CD4-positive, alpha-beta memory T cell (primary cell): ENCODE results near the gene WWP2. TPM values are rescaled to one million over a fixed set of nuclear protein-coding genes. Genes with fewer than 3 reads are reported as not detected.
A peak's percentile ranks its signal among the peaks of the same experiment; 100 is the strongest.
"Not testable (repeated sequence)": the region's sequence is repeated elsewhere in the genome, so short reads cannot be mapped to it uniquely, and the experiment has no call there.

Source experiments
- CTCF ChIA-PET: fragments of 350-600 bp; sonication (Branson Sonifier 250); formaldehyde crosslinking; loops from one replicate; lab custom pipeline; 2021; ENCODE audit warnings: inconsistent platforms; ENCODE audit not compliant: partially characterized antibody; lab: Charles Lee
- POLR2A ChIA-PET: fragments of 350-600 bp; sonication (Branson Sonifier 250); formaldehyde crosslinking; loops from one replicate; lab custom pipeline; 2021; ENCODE audit not compliant: partially characterized antibody; lab: Charles Lee
- DNase-seq, 5 donors: peaks; one replicate each; pipeline versions ENCODE4 v3.0.0 to v3.0.0-alpha.2; 2020 to 2022; ENCODE audit warnings: mixed read lengths in 1 of 5
- H3K27ac ChIP-seq: one replicate; pipeline ENCODE4 v1.7.0; 2013; ENCODE audit warnings: low read depth, low read length
- H3K27me3 ChIP-seq: 2 replicates; pipeline ENCODE4 v1.7.0; 2013; ENCODE audit warnings: mild to moderate bottlenecking, low read length, moderate library complexity; ENCODE audit not compliant: insufficient read depth
- H3K36me3 ChIP-seq: 2 replicates; pipeline ENCODE4 v1.7.0; 2013; ENCODE audit warnings: mild to moderate bottlenecking, low read length, moderate library complexity; ENCODE audit not compliant: insufficient read depth
- H3K4me1 ChIP-seq: 2 replicates; pipeline ENCODE4 v1.7.0; 2013; ENCODE audit warnings: mild to moderate bottlenecking, low read length, moderate library complexity; ENCODE audit not compliant: insufficient read depth
- H3K4me3 ChIP-seq, 2 donors: one replicate each; pipeline ENCODE4 v1.7.0; 2013; ENCODE audit warnings: low read length in 2 of 2, mild to moderate bottlenecking in 1 of 2
- H3K9me3 ChIP-seq, 2 donors: one replicate each; pipeline ENCODE4 v1.7.0; 2013; ENCODE audit warnings: low read length in 2 of 2, control low read depth in 1 of 2; ENCODE audit not compliant: control insufficient read depth in 1 of 2
- H3K27ac Mint-ChIP-seq, 7 donors: one replicate each; pipeline ENCODE4 v1.8.0; 2020 to 2021; ENCODE audit warnings: mixed read lengths in 7 of 7, mild to moderate bottlenecking in 6 of 7, inconsistent platforms in 3 of 7, moderate library complexity in 3 of 7
- H3K27me3 Mint-ChIP-seq, 2 donors: one replicate each; pipeline ENCODE4 v1.8.0; 2020 to 2021; ENCODE audit warnings: mixed read lengths in 2 of 2
- H3K36me3 Mint-ChIP-seq, 2 donors: one replicate each; pipeline ENCODE4 v1.8.0; 2020 to 2021; ENCODE audit warnings: mixed read lengths in 2 of 2, inconsistent platforms in 1 of 2, mild to moderate bottlenecking in 1 of 2
- H3K4me1 Mint-ChIP-seq, 4 donors: one replicate each; pipeline ENCODE4 v1.8.0; 2020 to 2021; ENCODE audit warnings: mixed read lengths in 4 of 4, mild to moderate bottlenecking in 1 of 4
- H3K4me3 Mint-ChIP-seq, 8 donors: one replicate each; pipeline ENCODE4 v1.8.0; 2020 to 2021; ENCODE audit warnings: mixed read lengths in 8 of 8, mild to moderate bottlenecking in 7 of 8, moderate library complexity in 6 of 8, inconsistent platforms in 3 of 8
- H3K9me3 Mint-ChIP-seq, 8 donors: one replicate each; pipeline ENCODE4 v1.8.0; 2020 to 2021; ENCODE audit warnings: mixed read lengths in 8 of 8, mild to moderate bottlenecking in 5 of 8, inconsistent platforms in 3 of 8, moderate library complexity in 1 of 8
- intact Hi-C: fragments of 100-400 bp; cut with micrococcal nuclease; formaldehyde crosslinking; loops from one replicate; pipeline ENCODE4 v1.15.1; 2023
- polyA plus RNA-seq, 2 donors: library from polyadenylated mRNA; unstranded; fragments of 300-500 nt; fragmentation: Illumina TruSeq; gene quantifications; one replicate each; pipeline ENCODE4 v1.2.3, GENCODE V29; 2021
- total RNA-seq, 2 experiments: library from RNA; stranded (reverse); gene quantifications; one replicate each; pipeline ENCODE4 v1.2.3, GENCODE V29; 2021

WWP2 gene
- total and polyA plus RNA-seq, 4 experiments from 2014 or later, result 27.8 to 77.0 (median 62.8) TPM

DNA sequence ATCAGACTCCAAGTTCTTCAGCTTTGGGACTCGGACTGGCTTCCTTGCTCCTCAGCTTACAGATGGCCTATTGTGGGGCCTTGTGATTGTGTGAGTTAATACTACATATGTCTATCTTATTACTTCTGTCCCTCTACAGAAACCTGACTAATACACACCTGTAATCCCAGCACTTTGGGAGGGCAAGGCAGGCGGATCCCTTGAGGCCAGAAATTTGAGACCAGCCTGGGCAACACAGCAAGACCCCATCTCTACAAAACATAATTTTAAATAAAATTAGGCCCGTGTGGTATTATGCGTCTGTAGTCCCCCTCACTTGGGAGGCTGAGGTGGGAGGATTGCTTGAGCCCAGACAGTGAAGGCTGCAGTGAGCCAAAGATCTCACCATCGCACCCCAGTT lies 30.9 kb upstream of the WWP2 start:
- H3K27ac ChIP-seq, H3K27ac Mint-ChIP-seq, H3K27me3 ChIP-seq, H3K4me3 Mint-ChIP-seq, CTCF ChIA-PET, intact Hi-C loops, H3K9me3 Mint-ChIP-seq, DNase-seq, H3K4me3 ChIP-seq, H3K36me3 Mint-ChIP-seq, H3K27me3 Mint-ChIP-seq, H3K9me3 ChIP-seq, H3K36me3 ChIP-seq: not testable (repeated sequence)
- H3K4me1 ChIP-seq, result peaks cover 14% of the 10 kb centered on the region
- POLR2A ChIA-PET, result interaction anchor here (0.9 kb wide), 1 partner anchor 23 kb away, joined by 3 read pairs; no protein-coding TSS in a partner anchor
- H3K4me1 Mint-ChIP-seq, result peaks cover 10 to 18% (median 10%) of the 10 kb centered on the region in 4 donors

GRCh38 chr16:69732101-69732500 lies 30.0 kb upstream of the WWP2 start:
- intact Hi-C loops, result no loop called here
- peaks cover 2 to 10% (median 2%) of the 10 kb centered on the region in 4 donors for H3K4me1 Mint-ChIP-seq
- CTCF ChIA-PET, result interaction anchor here (1.0 kb wide), 1 partner anchor 22 kb away, joined by 3 read pairs; the partner anchor contains the start of gene NOB1
- H3K4me3 ChIP-seq, result no peak overlapping the region
- no peaks in the 10 kb centered on the region for H3K9me3 Mint-ChIP-seq
- DNase-seq, result no peak
- H3K4me1 ChIP-seq, result peaks cover 9% of the 10 kb centered on the region
- H3K36me3 Mint-ChIP-seq, result no peaks in the 10 kb centered on the region
- no peaks in the 10 kb centered on the region for H3K27me3 Mint-ChIP-seq
- H3K27ac ChIP-seq, result no peak overlapping the region
- no peak overlapping the region for H3K27ac Mint-ChIP-seq
- POLR2A ChIA-PET, result interaction anchor here (0.8 to 0.9 kb wide), 2 partner anchors 22 to 26 kb away, joined by 3 read pairs; no protein-coding TSS in a partner anchor
- no peaks in the 10 kb centered on the region for H3K27me3 ChIP-seq
- no peak overlapping the region for H3K4me3 Mint-ChIP-seq
- no peaks in the 10 kb centered on the region for H3K36me3 ChIP-seq
- no peaks in the 10 kb centered on the region for H3K9me3 ChIP-seq

GRCh38 chr16:69741519-69741918 lies 20.6 kb upstream of the WWP2 start:
- intact Hi-C loops, result no loop called here
- H3K27me3 Mint-ChIP-seq, result no peaks in the 10 kb centered on the region
- no peak overlapping the region for H3K4me3 Mint-ChIP-seq
- H3K36me3 Mint-ChIP-seq, result peaks cover 44 to 50% of the 10 kb centered on the region in 2 donors
- H3K4me1 ChIP-seq, result no peaks in the 10 kb centered on the region
- DNase-seq, result no peak
- no peak overlapping the region for H3K27ac ChIP-seq
- peaks cover 0 to 2% (median 0%) of the 10 kb centered on the region in 4 donors for H3K4me1 Mint-ChIP-seq
- H3K36me3 ChIP-seq, result peaks cover 54% of the 10 kb centered on the region
- no peak overlapping the region for H3K27ac Mint-ChIP-seq
- no peaks in the 10 kb centered on the region for H3K9me3 Mint-ChIP-seq
- no peak overlapping the region for H3K4me3 ChIP-seq
- no peaks in the 10 kb centered on the region for H3K9me3 ChIP-seq
- H3K27me3 ChIP-seq, result no peaks in the 10 kb centered on the region
- ChIA-PET POLR2A (interaction anchor here (0.6 to 3.3 kb wide), 2 partner anchors 13 to 129 kb away, joined by 5 to 11 read pairs; partner anchors contain the start of gene NOB1), CTCF (interaction anchor here (1.2 to 5.9 kb wide), 3 partner anchors 13 to 345 kb away, joined by 3 to 25 read pairs (median 4); partner anchors contain the start of gene NOB1)

DNA sequence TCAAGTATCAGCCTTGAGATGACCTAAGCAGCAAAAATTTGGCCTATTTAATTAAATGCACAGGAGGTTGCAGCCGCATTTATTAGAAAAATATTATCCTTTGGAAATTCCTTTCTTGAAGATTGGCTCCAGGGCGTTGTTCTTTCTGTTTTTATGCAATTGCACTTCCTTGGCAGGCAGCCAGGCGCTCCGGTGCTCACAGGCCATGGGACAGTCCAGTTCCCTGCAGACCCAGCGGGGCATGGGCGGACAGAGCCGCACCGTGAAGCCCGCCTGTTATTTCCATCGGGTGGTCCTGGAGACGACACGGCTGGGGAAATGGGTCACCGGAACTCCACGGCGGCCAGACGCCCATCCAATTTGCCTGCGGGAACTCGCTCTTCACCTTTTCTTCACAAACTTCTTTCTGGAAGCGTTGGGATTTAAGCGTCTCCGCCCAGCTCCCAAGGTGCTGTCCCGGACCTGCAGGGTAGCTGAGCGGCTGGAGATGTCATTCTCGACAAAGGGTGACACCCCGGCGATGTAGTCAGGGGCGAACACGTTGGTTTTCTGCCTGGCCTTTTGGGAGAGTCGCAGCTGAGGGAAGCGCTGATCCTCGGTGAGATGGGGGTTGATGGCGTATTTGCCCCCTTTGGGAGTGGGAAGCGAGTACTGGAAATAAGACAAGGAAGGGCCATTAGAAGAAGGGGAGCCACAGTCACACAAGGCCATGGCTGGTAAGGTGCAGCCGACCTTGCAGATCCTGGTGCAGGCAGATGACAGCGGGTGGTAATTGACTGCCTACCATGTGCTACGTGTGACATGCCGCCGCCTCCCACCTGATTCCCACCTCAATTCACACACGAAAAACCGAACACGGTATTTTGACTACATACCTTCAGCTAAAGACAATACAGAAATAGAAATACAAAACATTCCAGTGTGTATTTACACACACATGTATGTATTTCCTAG lies 19.9 kb upstream of the WWP2 start:
- Mint-ChIP-seq H3K4me3 (no peak overlapping the region), H3K27me3 (no peaks in the 10 kb centered on the region), H3K27ac (peak overlapping the region in 1 of 7 donors; percentile 24), H3K4me1 (peaks cover 0 to 2% (median under 1%) of the 10 kb centered on the region in 4 donors), H3K9me3 (no peaks in the 10 kb centered on the region), H3K36me3 (peaks cover 47 to 53% of the 10 kb centered on the region in 2 donors)
- ChIA-PET CTCF (interaction anchor here (1.2 to 5.9 kb wide), 3 partner anchors 12 to 346 kb away, joined by 3 to 25 read pairs (median 4); partner anchors contain the start of gene NOB1), POLR2A (interaction anchor here (0.6 to 3.3 kb wide), 2 partner anchors 12 to 129 kb away, joined by 5 to 11 read pairs; partner anchors contain the start of gene NOB1)
- DNase-seq, result no peak
- Histone ChIP-seq H3K4me1 (no peaks in the 10 kb centered on the region), H3K27me3 (no peaks in the 10 kb centered on the region), H3K36me3 (peaks cover 59% of the 10 kb centered on the region), H3K9me3 (no peaks in the 10 kb centered on the region), H3K4me3 (no peak overlapping the region), H3K27ac (no peak overlapping the region)
- intact Hi-C loops, result no loop called here

GRCh38 chr16:69744363-69745231 lies 17.5 kb upstream of the WWP2 start:
- peak overlapping the region in 1 of 7 donors; percentile 24 for H3K27ac Mint-ChIP-seq
- intact Hi-C loops, result no loop called here
- ChIA-PET CTCF (no interaction called here), POLR2A (interaction anchor here (1.8 kb wide), 1 partner anchor 10 kb away, joined by 8 read pairs; the partner anchor contains the start of gene NOB1)
- peaks cover 69 to 74% of the 10 kb centered on the region in 2 donors for H3K36me3 Mint-ChIP-seq
- H3K4me1 ChIP-seq, result no peaks in the 10 kb centered on the region
- H3K27me3 Mint-ChIP-seq, result no peaks in the 10 kb centered on the region
- no peaks in the 10 kb centered on the region for H3K9me3 Mint-ChIP-seq
- H3K4me3 Mint-ChIP-seq, result peak overlapping the region in 1 of 8 donors; percentile 34
- H3K27me3 ChIP-seq, result no peaks in the 10 kb centered on the region
- H3K9me3 ChIP-seq, result no peaks in the 10 kb centered on the region
- H3K4me3 ChIP-seq, result no peak overlapping the region
- H3K36me3 ChIP-seq, result peaks cover 80% of the 10 kb centered on the region
- H3K4me1 Mint-ChIP-seq, result peaks cover 0 to 6% (median under 1%) of the 10 kb centered on the region in 4 donors
- H3K27ac ChIP-seq, result no peak overlapping the region
- DNase-seq, result no peak

- no peak overlapping the region for H3K27ac Mint-ChIP-seq
- peaks cover 67 to 73% of the 10 kb centered on the region in 2 donors for H3K36me3 Mint-ChIP-seq
- intact Hi-C loops, result no loop called here
Observed at GRCh38 chr16:69745232-69745612, 16.9 kb upstream of the WWP2 start.

More at GRCh38 chr16:69745232-69745612, 16.9 kb upstream of the WWP2 start:
- Histone ChIP-seq H3K4me3 (no peak overlapping the region), H3K27ac (no peak overlapping the region), H3K9me3 (no peaks in the 10 kb centered on the region), H3K36me3 (peaks cover 78% of the 10 kb centered on the region), H3K4me1 (no peaks in the 10 kb centered on the region), H3K27me3 (no peaks in the 10 kb centered on the region)
- DNase-seq, result no peak
- H3K4me3 Mint-ChIP-seq, result peak overlapping the region in 1 of 8 donors; percentile 57
- H3K27me3 Mint-ChIP-seq, result no peaks in the 10 kb centered on the region
- POLR2A ChIA-PET, result interaction anchor here (1.8 kb wide), 1 partner anchor 9 kb away, joined by 8 read pairs; the partner anchor contains the start of gene NOB1
- H3K9me3 Mint-ChIP-seq, result no peaks in the 10 kb centered on the region
- peaks cover 0 to 6% (median under 1%) of the 10 kb centered on the region in 4 donors for H3K4me1 Mint-ChIP-seq
- CTCF ChIA-PET, result interaction anchor here (1.1 kb wide), 1 partner anchor 9 kb away, joined by 4 read pairs; the partner anchor contains the start of gene NOB1
